GM11168 (cell line): ENCODE measurements around the gene KBTBD2.
"Not testable (repeated sequence)": the region's sequence is repeated elsewhere in the genome, so short reads cannot be mapped to it uniquely, and the experiment has no call there.

Source experiments
- in situ Hi-C: fragments of 300-500 bp; cut with MboI; formaldehyde crosslinking; loops from one replicate; pipeline ENCODE4 v1.12.0; 2022; ENCODE audit warnings: low sequenced_read_pairs; ENCODE audit not compliant: unreplicated experiment

KBTBD2 gene

DNA sequence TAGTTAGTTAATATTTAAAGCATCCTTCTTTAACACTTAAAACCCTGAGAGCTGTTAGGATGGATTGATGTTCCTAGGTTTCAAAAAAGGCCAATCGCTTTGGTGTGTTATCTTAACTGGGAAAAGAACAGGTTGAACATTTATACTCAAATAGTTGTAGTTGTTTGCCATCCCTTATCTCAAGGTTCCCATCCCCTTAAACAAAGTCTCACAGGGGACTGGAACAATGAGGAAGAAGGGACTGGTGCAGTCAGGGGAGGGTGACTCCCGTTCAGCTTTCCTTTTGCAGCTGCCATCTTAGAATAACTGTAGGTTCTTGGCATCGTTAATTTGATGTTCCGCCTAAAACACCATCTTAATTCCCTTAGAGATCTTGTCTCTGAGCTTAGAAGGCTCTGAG lies 2.6 kb upstream of the KBTBD2 start:
- in situ Hi-C loops, result no loop called here

GRCh38 chr7:32893722-32894121 lies 2.2 kb upstream of the KBTBD2 start:
- in situ Hi-C loops, result no loop called here

GRCh38 chr7:32893207-32893524 lies 1.6 kb upstream of the KBTBD2 start:
- in situ Hi-C loops, result no loop called here

DNA sequence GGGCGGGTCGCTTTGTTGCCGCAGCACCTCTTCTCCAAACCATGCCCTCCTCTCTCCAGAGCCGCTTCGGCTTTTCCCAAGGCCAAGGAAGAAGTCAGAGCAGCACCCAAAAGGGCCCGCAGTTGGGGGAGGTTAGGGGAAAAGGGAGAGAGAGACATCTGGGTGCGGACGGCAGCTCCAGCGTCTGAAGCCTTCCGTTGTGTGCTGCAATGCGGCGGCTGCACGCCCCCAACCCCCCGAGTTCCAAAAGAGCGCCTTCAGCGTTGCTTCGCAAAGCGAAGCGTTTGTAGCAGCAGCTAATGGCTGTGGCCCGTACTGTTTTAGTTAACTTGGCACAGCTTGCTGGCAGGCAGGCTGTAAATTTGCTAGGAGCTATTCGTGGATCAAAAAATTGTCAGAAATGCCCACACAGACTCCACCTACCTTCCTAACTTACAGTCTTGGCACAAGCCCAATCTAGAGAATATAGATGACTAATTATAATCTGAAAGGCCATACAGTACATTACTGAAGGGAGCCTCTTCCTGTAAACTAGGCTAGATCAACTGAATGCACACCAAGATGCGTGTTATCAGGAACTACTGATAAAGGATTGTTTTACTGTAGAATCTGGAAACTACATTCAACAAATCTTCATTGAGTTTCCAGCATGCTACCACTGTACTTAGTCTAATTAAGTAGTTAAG lies 1.1 kb upstream of the KBTBD2 start:
- in situ Hi-C loops, result no loop called here

DNA sequence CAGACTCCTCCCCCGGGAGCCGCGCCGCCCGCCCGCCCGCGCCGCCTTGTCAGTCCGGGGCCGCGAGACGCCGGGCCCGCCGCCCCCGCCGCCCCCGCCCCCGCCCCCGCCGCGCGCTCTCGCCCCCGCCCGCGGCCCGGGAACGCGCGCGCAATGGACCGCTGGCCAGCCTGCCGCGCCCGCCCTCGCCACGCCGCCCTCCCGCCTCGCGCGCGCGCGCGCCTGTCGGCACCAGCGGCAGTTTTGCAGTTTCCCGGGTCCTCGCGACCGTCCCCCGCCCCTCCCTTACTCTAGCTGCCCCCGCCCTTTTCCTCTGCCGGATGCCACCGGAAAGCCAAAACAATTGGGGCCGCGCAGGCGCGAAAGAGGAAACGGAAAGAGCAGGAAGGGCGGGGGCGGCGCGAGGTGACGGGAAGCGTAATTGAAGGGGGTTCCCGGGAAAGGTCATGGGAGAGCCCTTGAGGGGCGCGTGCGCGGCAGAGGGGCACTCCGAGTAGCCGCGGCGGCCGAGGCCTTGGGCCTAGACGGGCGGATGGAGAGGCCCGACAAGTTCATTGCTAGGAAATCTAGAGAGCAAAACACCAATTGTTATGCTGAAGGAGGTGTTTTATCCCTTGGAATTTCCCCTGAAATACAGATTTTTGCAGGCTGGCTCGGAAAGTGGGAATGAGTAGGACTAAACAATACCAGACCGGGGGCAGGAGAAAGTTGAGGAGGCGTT lies 400 bp upstream of the KBTBD2 start:
- in situ Hi-C loops, result no loop called here

- in situ Hi-C loops, result no loop called here
Measured at GRCh38 chr7:32890793-32891042, 842 bp downstream of the KBTBD2 start.

DNA sequence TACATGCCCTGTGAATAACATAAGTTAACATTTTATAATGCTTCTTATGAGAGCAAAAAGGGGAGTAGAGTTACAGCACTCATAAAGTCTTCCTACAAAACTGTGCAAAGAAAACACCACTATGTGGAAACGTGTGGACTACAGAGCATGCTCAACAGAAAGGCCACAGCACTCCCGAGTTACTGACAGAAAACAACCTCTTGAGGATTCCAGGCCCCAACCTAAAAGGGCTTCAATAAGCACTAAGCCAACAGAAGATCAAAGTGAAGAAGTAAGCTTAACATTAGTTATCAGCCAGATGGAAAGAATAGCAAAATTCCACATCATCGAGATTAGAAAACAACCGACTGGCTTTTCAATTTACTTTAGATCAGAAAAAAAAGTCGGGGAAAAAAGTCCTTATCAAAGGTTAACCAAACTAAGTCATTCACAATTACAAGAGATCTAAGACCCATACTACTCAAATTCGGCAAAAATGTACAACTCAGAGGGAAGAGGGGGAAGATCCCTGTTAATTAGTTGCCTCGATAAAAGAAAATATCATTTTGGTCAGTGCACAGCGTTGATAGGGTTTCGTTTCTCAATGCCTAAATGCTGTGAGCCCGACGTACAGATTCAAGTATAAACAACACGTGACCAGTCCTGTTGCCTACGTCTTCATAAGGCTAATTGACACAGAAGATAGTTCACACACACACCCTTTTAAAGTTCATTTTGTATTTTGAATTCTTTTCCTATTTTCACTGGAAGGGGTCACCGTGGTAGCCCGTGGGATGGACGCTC lies 1.4 kb downstream of the KBTBD2 start:
- in situ Hi-C loops, result no loop called here

- in situ Hi-C loops, result no loop called here
Measured at GRCh38 chr7:32888505-32888904, 3.1 kb downstream of the KBTBD2 start.

- in situ Hi-C loops, result no loop called here
Measured at GRCh38 chr7:32887395-32887794, 4.2 kb downstream of the KBTBD2 start.

DNA sequence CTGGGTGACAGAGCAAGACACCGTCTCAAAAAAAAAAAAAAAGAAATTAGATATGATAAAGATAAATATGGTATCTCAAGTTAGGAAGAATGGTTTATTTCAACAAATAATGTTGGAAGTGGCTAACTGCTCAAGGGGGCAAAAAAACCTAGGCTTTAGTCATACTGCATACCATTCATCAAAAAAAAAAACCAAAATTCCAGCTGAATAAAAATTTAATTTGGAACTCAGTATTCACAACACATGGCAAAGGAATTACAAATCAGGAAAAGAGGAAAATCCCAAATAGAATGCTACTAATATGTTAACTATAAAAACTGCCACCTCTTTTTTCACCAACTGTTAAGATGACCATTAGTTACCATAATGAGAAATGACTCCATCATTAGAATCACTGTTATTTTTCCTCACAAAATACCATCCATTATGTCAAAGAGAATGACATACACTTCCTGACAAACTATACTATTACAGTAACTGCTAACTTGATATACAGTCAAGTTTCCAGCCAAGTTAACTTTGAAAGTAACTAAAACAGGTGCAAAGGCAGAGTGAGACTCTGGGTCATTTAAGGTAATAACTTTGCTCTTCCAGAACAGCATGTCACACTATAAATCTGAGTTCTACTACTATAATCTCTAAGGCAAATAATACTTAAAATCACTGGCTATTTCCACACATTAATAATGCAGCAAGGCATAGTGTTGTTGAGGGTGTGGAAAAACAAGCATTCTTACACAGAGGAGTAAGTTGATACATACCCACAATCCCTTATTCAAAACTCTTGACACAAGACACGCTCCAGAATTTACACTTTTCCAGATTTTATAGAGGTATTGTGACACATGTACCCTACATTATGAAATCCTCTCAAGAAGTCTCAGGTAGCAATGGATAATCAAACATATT lies 10.2 kb downstream of the KBTBD2 start:
- in situ Hi-C loops, result no loop called here

DNA sequence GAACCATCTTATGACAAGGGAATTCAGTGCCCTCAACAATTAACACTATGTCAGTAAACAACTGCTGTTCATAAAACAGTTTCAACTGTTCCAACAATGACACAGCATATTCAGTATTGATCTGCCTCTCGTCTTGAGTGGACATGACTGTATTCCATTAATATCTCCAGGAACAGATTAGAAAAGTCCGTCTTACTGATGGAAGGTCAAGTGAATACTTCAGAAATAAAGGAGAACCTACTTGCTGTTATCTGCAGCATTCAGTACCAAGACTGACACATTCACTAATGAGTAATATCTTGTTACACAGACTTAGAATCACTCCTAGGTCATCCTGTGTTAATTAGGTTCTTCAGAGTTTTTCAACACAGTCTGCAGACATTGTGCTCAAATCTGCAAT lies 12.1 kb downstream of the KBTBD2 start:
- in situ Hi-C loops, result no loop called here

GRCh38 chr7:32878023-32878422 lies 13.5 kb downstream of the KBTBD2 start:
- in situ Hi-C loops, result not testable (repeated sequence)

- in situ Hi-C loops, result no loop called here
Measured at GRCh38 chr7:32872421-32872820, 19.1 kb downstream of the KBTBD2 start.

GRCh38 chr7:32871624-32872371 lies 19.8 kb downstream of the KBTBD2 start:
- in situ Hi-C loops, result no loop called here

GRCh38 chr7:32870298-32870697 lies 21.3 kb downstream of the KBTBD2 start:
- in situ Hi-C loops, result no loop called here

GRCh38 chr7:32869716-32870115 lies 21.8 kb downstream of the KBTBD2 start:
- in situ Hi-C loops, result no loop called here

- in situ Hi-C loops, result no loop called here
Measured at GRCh38 chr7:32868116-32868515, 23.4 kb downstream of the KBTBD2 start.

GRCh38 chr7:32865448-32866030 lies 26.0 kb downstream of the KBTBD2 start:
- in situ Hi-C loops, result no loop called here

GRCh38 chr7:32863872-32864271 lies 27.7 kb downstream of the KBTBD2 start:
- in situ Hi-C loops, result not testable (repeated sequence)

DNA sequence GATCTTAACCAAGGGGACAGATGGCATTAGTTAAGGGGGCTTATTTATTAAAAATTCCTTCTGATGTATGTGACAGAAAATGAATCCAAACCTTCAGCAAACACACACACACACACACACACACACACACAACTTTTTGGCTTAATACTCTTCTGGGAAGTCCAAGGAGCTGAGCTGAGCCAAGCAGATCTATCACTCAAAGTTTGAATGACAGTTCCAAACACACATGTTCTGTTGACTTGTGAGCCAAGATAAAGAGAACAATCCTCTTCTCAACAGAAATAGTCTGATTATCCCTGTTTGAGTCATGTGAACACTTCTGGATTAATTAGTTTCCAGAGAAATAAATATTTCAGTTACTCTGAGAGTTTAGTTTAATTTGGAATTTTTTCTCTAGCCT lies 31.5 kb downstream of the KBTBD2 start:
- in situ Hi-C loops, result no loop called here
